Adrenal gland (tissue), 5 donors: ENCODE data around the gene HDAC4.

ENCODE experiments used
- POLR2A ChIP-seq, 2 donors: fragments of 450-650 bp; IDR thresholded peaks; one replicate each; pipeline ENCODE4 v1.6.1; 2017; ENCODE audit warnings: antibody characterized with exemption in 2 of 2, mild to moderate bottlenecking in 2 of 2, moderate library complexity in 1 of 2
- TF ChIP-seq, protein P1 (sequence below), 6 experiments: fragments of 450-650 bp in 4 of 6; fragments of 200-600 bp in 2 of 6; sonication (generic) in 1 of 6; IDR thresholded peaks; 1 replicate in 5 of 6; 2 replicates in 1 of 6; pipeline versions ENCODE4 v1.5.1 to v1.8.0; 2016 to 2021; ENCODE audit warnings: antibody characterized with exemption in 6 of 6, mild to moderate bottlenecking in 2 of 6, moderate library complexity in 1 of 6
- donor health status: DM: no; HTN: no; CAD: no.

- TF ChIP-seq, protein P1, sequence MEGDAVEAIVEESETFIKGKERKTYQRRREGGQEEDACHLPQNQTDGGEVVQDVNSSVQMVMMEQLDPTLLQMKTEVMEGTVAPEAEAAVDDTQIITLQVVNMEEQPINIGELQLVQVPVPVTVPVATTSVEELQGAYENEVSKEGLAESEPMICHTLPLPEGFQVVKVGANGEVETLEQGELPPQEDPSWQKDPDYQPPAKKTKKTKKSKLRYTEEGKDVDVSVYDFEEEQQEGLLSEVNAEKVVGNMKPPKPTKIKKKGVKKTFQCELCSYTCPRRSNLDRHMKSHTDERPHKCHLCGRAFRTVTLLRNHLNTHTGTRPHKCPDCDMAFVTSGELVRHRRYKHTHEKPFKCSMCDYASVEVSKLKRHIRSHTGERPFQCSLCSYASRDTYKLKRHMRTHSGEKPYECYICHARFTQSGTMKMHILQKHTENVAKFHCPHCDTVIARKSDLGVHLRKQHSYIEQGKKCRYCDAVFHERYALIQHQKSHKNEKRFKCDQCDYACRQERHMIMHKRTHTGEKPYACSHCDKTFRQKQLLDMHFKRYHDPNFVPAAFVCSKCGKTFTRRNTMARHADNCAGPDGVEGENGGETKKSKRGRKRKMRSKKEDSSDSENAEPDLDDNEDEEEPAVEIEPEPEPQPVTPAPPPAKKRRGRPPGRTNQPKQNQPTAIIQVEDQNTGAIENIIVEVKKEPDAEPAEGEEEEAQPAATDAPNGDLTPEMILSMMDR (IDR thresholded peaks at IDR 0.05) = no peak
- no peak for TF ChIP-seq POLR2A (IDR thresholded peaks at IDR 0.05)
Observed at GRCh38 chr2:239212929-239213642, 187.7 kb downstream of the HDAC4 start.
